ENCODE data around the gene GPR55. TPM values are rescaled to one million over a fixed set of nuclear protein-coding genes. Genes with fewer than 3 reads are reported as not detected.

Gene GPR55
- total RNA-seq, 1 experiment from 2014 or later, result not detected

GRCh38 chr2:230939066-230939591, 14.1 kb upstream of the GPR55 start:
- Histone ChIP-seq H3K36me3 (ENCODE audit: low read depth) (no peaks in the 10 kb centered on the region), H3K9me2 (ENCODE audit: insufficient read depth) (no peaks in the 10 kb centered on the region), H3K4me2 (no peak overlapping the region), H4K20me1 (ENCODE audit: insufficient read depth) (no peaks in the 10 kb centered on the region), H3K9me3 (ENCODE audit: insufficient read depth, low read depth) (no peaks in the 10 kb centered on the region), H3K4me1 (replicated peaks; ENCODE audit: insufficient read depth) (no peaks in the 10 kb centered on the region), H3F3A (ENCODE audit: insufficient read depth, low read depth) (no peaks in the 10 kb centered on the region), H2AFZ (no peak overlapping the region), H3K4me3 (no peak overlapping the region), H3K27me3 (ENCODE audit: insufficient read depth, low read depth) (peaks cover 59% of the 10 kb centered on the region), H3K27ac (no peak overlapping the region), H3K79me2 (ENCODE audit: low read depth) (no peaks in the 10 kb centered on the region)
- POLR2A ChIA-PET (ENCODE audit: unreplicated experiment), result no interaction called here
- CTCF ChIA-PET, result no interaction called here
- no TSS peak for BruUV-seq (replicated peaks)
- TF ChIP-seq CTCF (conservative IDR thresholded peaks at IDR 0.05) (no peak), EZH2 (IDR thresholded peaks at IDR 0.05; ENCODE audit: low read depth) (no peak)
- no peak for DNase-seq
- intact Hi-C loops (cut with micrococcal nuclease; ENCODE audit: unreplicated experiment), result no loop called here

GRCh38 chr2:230938516-230939065, 13.5 kb upstream of the GPR55 start:
- H3K79me2 ChIP-seq (ENCODE audit: low read depth), result no peaks in the 10 kb centered on the region

GRCh38 chr2:230938098-230938497, 13.1 kb upstream of the GPR55 start:
- TF ChIP-seq CTCF (conservative IDR thresholded peaks at IDR 0.05) (no peak), EZH2 (IDR thresholded peaks at IDR 0.05; ENCODE audit: low read depth) (no peak)
- H3K36me3 ChIP-seq (ENCODE audit: low read depth), result no peaks in the 10 kb centered on the region
- no peaks in the 10 kb centered on the region for H3F3A ChIP-seq (ENCODE audit: insufficient read depth, low read depth)
- H3K9me3 ChIP-seq (ENCODE audit: insufficient read depth, low read depth), result no peaks in the 10 kb centered on the region
- ChIA-PET CTCF (no interaction called here), POLR2A (ENCODE audit: unreplicated experiment) (interaction anchor here (0.6 kb wide), 1 partner anchor 884 kb away, joined by 8 read pairs; no protein-coding TSS in a partner anchor)
- DNase-seq, result no peak
- H4K20me1 ChIP-seq (ENCODE audit: insufficient read depth), result no peaks in the 10 kb centered on the region
- peaks cover 59% of the 10 kb centered on the region for H3K27me3 ChIP-seq (ENCODE audit: insufficient read depth, low read depth)
- BruUV-seq (replicated peaks), result no TSS peak
- H3K4me2 ChIP-seq, result no peak overlapping the region
- no peak overlapping the region for H3K4me3 ChIP-seq
- no peaks in the 10 kb centered on the region for H3K4me1 ChIP-seq (replicated peaks; ENCODE audit: insufficient read depth)
- intact Hi-C loops (cut with micrococcal nuclease; ENCODE audit: unreplicated experiment), result no loop called here
- no peak overlapping the region for H3K27ac ChIP-seq
- no peaks in the 10 kb centered on the region for H3K79me2 ChIP-seq (ENCODE audit: low read depth)
- no peaks in the 10 kb centered on the region for H3K9me2 ChIP-seq (ENCODE audit: insufficient read depth)
- no peak overlapping the region for H2AFZ ChIP-seq

More at GRCh38 chr2:230938516-230939065, 13.5 kb upstream of the GPR55 start:
- DNase-seq, result no peak
- H3K36me3 ChIP-seq (ENCODE audit: low read depth), result no peaks in the 10 kb centered on the region
- TF ChIP-seq CTCF (conservative IDR thresholded peaks at IDR 0.05) (no peak), EZH2 (IDR thresholded peaks at IDR 0.05; ENCODE audit: low read depth) (no peak)
- intact Hi-C loops (cut with micrococcal nuclease; ENCODE audit: unreplicated experiment), result no loop called here
- POLR2A ChIA-PET (ENCODE audit: unreplicated experiment), result no interaction called here
- H3K27ac ChIP-seq, result no peak overlapping the region
- no peak overlapping the region for H3K4me3 ChIP-seq
- H3K27me3 ChIP-seq (ENCODE audit: insufficient read depth, low read depth), result peaks cover 57% of the 10 kb centered on the region
- no TSS peak for BruUV-seq (replicated peaks)
- H3K9me3 ChIP-seq (ENCODE audit: insufficient read depth, low read depth), result no peaks in the 10 kb centered on the region
- no peak overlapping the region for H3K4me2 ChIP-seq
- no peaks in the 10 kb centered on the region for H4K20me1 ChIP-seq (ENCODE audit: insufficient read depth)
- no peak overlapping the region for H2AFZ ChIP-seq
- no peaks in the 10 kb centered on the region for H3K9me2 ChIP-seq (ENCODE audit: insufficient read depth)
- CTCF ChIA-PET, result no interaction called here
- H3K4me1 ChIP-seq (replicated peaks; ENCODE audit: insufficient read depth), result no peaks in the 10 kb centered on the region
- no peaks in the 10 kb centered on the region for H3F3A ChIP-seq (ENCODE audit: insufficient read depth, low read depth)

Measured in PC-9 (cell line).